Peyer's patch (tissue), 4 donors: Measurements from ENCODE around the gene TTC23.

Experiments used
- POLR2A ChIP-seq, 2 donors: fragments of 450-650 bp; IDR thresholded peaks; one replicate each; pipeline ENCODE4 v1.5.1; 2017; ENCODE audit warnings: antibody characterized with exemption in 2 of 2, mild to moderate bottlenecking in 2 of 2, moderate library complexity in 2 of 2
- TF ChIP-seq, protein P1 (sequence below), 6 experiments: fragments of 450-650 bp in 4 of 6; fragments of 200-600 bp in 2 of 6; sonication (generic) in 1 of 6; IDR thresholded peaks; one replicate each; pipeline ENCODE4 v1.5.1; 2017 to 2019; ENCODE audit warnings: antibody characterized with exemption in 6 of 6, mild to moderate bottlenecking in 3 of 6, moderate library complexity in 1 of 6

DNA sequence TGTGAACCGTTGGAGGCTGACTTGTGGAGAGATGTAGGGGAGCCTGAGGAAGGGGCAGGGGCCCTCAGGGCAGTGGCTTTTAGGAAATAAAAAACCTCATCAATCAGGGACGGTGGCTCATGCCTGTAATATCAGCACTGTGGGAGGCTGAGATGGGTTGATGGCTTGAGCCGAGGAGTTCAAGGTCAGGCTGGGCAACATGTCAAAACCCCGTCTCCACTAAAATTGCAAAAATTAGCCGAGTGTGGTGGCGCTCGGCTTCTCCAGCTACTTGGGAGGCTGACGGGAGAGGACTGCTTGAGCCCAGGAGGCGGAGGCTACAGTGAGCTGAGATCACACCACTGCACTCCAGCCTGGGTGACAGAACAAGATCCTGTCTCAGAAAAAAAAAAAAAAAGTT is 7.6 kb downstream of the TTC23 start:
- TF ChIP-seq, protein P1, sequence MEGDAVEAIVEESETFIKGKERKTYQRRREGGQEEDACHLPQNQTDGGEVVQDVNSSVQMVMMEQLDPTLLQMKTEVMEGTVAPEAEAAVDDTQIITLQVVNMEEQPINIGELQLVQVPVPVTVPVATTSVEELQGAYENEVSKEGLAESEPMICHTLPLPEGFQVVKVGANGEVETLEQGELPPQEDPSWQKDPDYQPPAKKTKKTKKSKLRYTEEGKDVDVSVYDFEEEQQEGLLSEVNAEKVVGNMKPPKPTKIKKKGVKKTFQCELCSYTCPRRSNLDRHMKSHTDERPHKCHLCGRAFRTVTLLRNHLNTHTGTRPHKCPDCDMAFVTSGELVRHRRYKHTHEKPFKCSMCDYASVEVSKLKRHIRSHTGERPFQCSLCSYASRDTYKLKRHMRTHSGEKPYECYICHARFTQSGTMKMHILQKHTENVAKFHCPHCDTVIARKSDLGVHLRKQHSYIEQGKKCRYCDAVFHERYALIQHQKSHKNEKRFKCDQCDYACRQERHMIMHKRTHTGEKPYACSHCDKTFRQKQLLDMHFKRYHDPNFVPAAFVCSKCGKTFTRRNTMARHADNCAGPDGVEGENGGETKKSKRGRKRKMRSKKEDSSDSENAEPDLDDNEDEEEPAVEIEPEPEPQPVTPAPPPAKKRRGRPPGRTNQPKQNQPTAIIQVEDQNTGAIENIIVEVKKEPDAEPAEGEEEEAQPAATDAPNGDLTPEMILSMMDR (IDR thresholded peaks at IDR 0.05), result no peak
- TF ChIP-seq POLR2A (IDR thresholded peaks at IDR 0.05), result no peak
